ENCODE data around the gene FAM89B. TPM values are rescaled to one million over a fixed set of nuclear protein-coding genes. Genes with fewer than 3 reads are reported as not detected.

FAM89B gene
- total RNA-seq, 1 experiment from 2014 or later = 102 TPM

DNA sequence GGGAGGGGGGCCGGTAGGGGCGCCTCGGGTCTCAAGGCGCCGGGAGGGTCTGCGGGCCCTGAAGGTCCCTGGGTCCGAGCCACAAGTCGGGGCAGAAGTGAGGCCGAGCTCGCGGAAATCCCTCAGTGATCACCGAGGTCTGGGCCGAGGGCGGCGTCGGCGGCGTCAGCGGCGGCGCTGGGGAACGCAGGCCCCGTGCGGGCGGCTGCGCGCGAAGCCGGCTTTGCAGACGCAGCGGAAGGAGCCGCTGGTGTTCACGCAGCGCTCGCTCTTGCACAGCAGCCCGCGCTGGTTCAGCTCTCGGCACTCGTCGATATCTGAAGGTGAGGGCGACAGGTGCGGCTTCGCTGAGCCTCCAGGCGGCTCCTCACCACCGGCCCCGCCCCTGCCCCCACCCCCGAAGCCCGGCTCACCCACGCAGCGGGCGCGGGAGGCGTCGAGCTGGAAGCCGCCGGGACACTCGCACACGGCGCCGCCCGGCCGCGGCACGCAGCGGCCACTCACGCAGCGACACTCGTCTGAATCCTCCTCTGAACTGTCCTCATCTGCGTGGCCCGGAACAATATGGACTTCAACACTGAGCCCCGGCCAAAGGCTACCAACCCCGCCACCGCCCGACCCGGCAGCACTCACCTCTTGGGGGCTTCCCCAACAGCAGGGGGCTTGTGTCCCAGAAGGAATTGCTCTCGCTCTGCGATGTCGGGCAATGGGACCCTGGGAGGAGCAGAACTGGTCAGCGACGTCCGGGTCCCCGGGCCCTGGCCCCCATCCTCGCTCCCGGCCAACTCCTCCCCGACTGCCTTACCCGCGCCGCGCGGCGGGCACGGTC, 33.2 kb upstream of the FAM89B start:
- H3K4me3 ChIP-seq (ENCODE audit: low read depth in 2 of 2, low read length in 2 of 2) = peak overlapping the region in 1 of 2 experiments; percentile 64; a peak in 3 of 4 replicates
- intact Hi-C loops (cut with micrococcal nuclease; ENCODE audit: unreplicated experiment) (no loop called here), in situ Hi-C loops (cut with HindIII; ENCODE audit: low pct_unique_long_range_greater_than_20kb, low sequenced_read_pairs) (no loop called here)
- no peaks in the 10 kb centered on the region for H3K27me3 ChIP-seq (ENCODE audit: control insufficient read depth, insufficient read depth, low read length)
- TF ChIP-seq REST (IDR thresholded peaks at IDR 0.05; ENCODE audit: insufficient read depth in 1 of 2, low read depth in 2 of 2, low read length in 1 of 2) = no peak
- TF ChIP-seq, protein P1, sequence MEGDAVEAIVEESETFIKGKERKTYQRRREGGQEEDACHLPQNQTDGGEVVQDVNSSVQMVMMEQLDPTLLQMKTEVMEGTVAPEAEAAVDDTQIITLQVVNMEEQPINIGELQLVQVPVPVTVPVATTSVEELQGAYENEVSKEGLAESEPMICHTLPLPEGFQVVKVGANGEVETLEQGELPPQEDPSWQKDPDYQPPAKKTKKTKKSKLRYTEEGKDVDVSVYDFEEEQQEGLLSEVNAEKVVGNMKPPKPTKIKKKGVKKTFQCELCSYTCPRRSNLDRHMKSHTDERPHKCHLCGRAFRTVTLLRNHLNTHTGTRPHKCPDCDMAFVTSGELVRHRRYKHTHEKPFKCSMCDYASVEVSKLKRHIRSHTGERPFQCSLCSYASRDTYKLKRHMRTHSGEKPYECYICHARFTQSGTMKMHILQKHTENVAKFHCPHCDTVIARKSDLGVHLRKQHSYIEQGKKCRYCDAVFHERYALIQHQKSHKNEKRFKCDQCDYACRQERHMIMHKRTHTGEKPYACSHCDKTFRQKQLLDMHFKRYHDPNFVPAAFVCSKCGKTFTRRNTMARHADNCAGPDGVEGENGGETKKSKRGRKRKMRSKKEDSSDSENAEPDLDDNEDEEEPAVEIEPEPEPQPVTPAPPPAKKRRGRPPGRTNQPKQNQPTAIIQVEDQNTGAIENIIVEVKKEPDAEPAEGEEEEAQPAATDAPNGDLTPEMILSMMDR (IDR thresholded peaks at IDR 0.05) = no peak
- TF ChIP-seq TCF7L2 (IDR thresholded peaks at IDR 0.05; ENCODE audit: low read depth, low read length) = no peak
- no peak; the same call in 1 of the 2 replicates for TF ChIP-seq SIN3A (IDR thresholded peaks at IDR 0.05; ENCODE audit: borderline replicate concordance, insufficient read depth, low read depth, low read length)
- no peak; the same call in 1 of the 2 replicates for TF ChIP-seq POLR2AphosphoS5 (IDR thresholded peaks at IDR 0.05; ENCODE audit: low read depth, low read length)
- POLR2A ChIA-PET = no interaction called here
- H3K9me3 ChIP-seq (ENCODE audit: control insufficient read depth, insufficient read depth, low read depth, low read length) = no peaks in the 10 kb centered on the region
- TSS peak; percentile 81 for BruUV-seq (replicated peaks)
- CTCF ChIA-PET = interaction anchor here (0.7 to 2.4 kb wide), 2 partner anchors 10 to 13 kb away, joined by 3 to 22 read pairs; no protein-coding TSS in a partner anchor
- peaks cover 2% of the 10 kb centered on the region; the same call in 1 of the 2 replicates for H3K36me3 ChIP-seq (ENCODE audit: control insufficient read depth, insufficient read depth, low read length)
- no peak overlapping the region for H3K27ac ChIP-seq (ENCODE audit: low read length)
- peaks cover 18% of the 10 kb centered on the region for H3K4me1 ChIP-seq (ENCODE audit: control insufficient read depth, insufficient read depth, low read length)
- no peak for ATAC-seq
- DNase-seq (ENCODE audit: low read depth, low spot score) = no peak

- Histone ChIP-seq H3K27ac (ENCODE audit: low read length) (peak overlapping the region; percentile 79), H3K4me3 (ENCODE audit: low read depth in 2 of 2, low read length in 2 of 2) (peak overlapping the region; percentile 64 to 68), H3K9me3 (ENCODE audit: control insufficient read depth, insufficient read depth, low read depth, low read length) (no peaks in the 10 kb centered on the region), H3K27me3 (ENCODE audit: control insufficient read depth, insufficient read depth, low read length) (no peaks in the 10 kb centered on the region), H3K36me3 (ENCODE audit: control insufficient read depth, insufficient read depth, low read length) (peaks cover 2% of the 10 kb centered on the region; the same call in 1 of the 2 replicates), H3K4me1 (ENCODE audit: control insufficient read depth, insufficient read depth, low read length) (peaks cover 18% of the 10 kb centered on the region)
- in situ Hi-C loops (cut with HindIII; ENCODE audit: low pct_unique_long_range_greater_than_20kb, low sequenced_read_pairs) (no loop called here), intact Hi-C loops (cut with micrococcal nuclease; ENCODE audit: unreplicated experiment) (no loop called here)
- DNase-seq (ENCODE audit: low read depth, low spot score) = no peak
- ATAC-seq = peak; percentile 79
- CTCF ChIA-PET = interaction anchor here (0.7 to 2.7 kb wide), 7 partner anchors 10 to 53 kb away, joined by 3 to 22 read pairs (median 3); partner anchors contain the start of genes FAM89B and ZNRD2
- TF ChIP-seq TCF7L2 (IDR thresholded peaks at IDR 0.05; ENCODE audit: low read depth, low read length) = no peak
- TF ChIP-seq, protein P1 (IDR thresholded peaks at IDR 0.05) = peak; percentile 35; the same call in 1 of the 2 replicates
- no TSS peak for BruUV-seq (replicated peaks)
- POLR2A ChIA-PET = interaction anchor here (0.6 to 0.9 kb wide), 2 partner anchors 61 to 116 kb away, joined by 3 read pairs; no protein-coding TSS in a partner anchor
Observed at GRCh38 chr11:65539744-65540289, 32.5 kb upstream of the FAM89B start.
